GM03348 (cell line): ENCODE data around the gene ACAD9.

ENCODE experiments used
- DNase-seq: peaks from one replicate; pipeline ENCODE4 v3.0.0; 2012; ENCODE audit warnings: low spot score

ACAD9 gene

DNA sequence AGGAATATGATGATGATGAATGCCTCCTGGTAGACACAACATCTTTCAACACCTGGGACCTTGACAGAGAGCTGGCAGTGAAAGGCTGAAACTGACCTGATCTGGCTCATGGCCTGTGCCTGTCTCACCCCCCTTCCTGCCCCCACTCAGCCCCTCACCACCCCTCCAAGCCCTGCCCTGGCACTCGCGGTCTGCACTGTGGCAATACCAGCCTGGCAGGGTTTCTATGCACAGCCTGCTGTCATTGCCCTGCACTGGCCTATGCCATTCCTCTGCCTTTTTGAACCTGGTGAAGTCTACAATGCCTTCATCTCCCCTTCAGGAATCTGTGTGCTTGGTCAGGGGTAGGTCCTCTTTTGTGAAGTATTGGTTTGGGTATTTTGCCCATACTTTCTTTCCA lies 56.5 kb downstream of the ACAD9 start:
- DNase-seq: no peak

DNA sequence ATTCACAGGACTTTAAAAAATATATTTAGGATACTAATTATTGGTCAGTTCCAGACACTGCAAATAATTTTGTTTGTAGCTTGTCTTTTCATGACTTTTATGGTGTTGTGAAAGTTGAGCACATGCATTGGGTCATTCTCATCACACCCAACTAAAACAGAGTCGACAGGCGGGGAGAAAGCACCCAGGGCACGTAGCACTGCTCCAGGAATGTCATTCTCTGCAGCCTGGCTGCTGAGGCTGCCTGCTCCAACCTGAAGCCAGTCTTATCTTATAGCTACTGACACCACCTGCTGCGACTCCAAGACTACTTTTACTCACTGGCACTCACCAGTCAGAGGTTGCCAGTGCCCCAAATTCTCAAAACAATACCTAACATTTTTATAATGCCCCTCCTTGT lies 56.9 kb downstream of the ACAD9 start:
- DNase-seq: no peak

DNA sequence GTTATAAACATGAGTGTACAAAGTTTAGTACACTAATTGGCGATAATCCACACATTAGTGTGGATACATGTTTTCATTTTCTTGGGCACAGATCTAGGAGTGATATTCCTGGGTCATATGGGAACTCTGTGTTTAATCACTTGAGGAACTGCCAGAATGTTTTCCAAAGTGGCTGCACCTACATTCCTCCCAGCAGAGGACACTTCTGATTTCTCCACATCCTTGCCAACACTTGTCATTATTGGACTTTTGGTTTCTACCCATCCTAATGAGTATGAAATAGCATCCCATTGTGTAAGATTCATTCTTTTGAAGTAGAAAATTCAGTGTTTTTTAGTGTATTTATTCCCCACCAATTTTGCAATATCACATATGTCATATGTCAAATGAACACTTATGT lies 60.8 kb downstream of the ACAD9 start:
- no peak for DNase-seq

DNA sequence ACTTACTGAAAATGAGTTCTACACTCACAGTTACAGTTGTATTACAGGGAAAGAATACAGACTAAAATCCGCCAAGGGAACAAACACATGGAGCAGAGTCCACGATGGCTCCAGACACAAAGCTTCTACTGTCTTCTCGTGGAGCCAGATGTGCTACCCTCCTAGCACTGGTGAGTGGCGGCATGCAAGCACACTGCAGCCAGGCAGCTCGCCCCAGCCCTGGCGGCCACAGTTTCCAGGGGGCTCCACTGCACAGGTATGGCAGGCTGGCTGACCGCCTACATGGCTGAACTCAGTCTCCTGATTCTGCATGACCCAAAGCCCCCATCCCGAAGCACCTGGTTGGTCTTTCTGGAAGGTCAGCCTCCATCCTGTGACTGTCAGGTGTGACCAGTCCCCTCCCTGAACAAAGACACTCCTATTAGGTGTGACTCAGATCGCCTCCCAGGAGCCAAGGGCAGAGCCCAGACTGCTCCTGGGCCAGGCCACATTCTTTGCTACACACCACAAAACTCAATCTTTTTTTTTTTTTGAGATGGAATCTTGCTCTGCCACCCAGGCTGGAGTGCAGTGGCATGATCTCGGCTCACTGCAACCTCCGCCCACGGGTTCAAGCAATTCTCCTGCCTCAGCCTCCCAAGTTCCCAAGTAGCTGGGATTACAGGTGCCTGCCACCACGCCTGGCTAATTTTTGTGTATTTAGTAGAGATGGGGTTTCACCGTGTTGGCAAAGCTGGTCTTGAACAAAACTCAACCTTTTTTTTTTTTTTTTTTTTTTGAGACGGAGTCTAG lies 62.9 kb downstream of the ACAD9 start:
- DNase-seq: no peak

DNA sequence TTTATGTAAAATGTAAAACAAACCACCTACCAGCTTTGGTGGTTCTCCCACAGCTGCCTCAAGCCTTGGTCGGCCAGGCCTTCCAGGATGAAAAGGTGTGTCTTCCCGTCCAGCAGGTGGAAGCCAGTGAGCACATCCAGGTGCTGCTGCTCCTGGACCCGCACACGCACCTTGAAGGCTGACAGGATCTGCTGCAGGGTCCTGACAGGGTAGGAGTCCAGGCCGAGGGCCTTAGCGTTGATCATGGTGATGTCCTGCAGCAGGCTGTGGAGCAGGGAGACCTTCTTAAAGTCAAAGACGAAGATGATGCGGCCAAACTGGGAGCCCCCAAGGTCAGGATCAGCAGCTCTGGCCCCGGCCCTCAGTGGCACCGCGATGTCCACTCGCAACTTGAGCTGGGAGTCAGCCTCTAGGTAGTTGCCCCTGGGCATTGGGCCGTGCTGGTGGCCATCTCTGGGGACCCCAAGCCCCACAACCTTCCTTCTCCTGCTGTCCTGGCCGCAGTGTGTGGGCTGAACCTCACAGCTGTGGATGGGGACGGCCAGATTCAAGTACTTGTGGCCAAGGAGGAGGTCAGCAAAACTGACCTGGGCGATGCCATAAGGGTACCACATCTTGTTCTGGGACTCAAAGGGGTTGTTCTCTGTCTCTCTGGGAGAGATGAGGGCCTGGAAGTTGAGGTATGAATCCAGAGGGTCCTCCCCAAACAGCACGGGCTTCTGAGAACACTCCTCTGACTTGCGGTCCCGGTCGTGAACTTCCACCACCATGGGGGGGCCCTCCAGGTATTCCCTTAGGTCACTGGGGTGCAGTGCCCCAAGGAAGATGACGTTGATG lies 65.8 kb downstream of the ACAD9 start:
- DNase-seq: no peak

DNA sequence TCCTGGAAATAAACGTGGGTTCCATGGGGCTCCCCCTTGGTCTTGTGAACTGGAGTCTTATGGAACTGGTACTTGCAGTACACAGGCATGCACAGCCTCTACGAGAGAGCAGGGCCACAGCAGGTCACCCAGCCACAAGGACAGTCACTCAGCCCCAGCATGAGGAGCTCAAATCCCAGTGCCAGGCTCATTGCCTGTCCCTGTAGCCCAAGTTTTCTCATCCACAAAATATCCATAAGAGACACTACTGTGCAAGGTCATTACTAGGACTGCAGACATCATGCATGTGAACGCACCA lies 66.4 kb downstream of the ACAD9 start:
- DNase-seq: no peak

DNA sequence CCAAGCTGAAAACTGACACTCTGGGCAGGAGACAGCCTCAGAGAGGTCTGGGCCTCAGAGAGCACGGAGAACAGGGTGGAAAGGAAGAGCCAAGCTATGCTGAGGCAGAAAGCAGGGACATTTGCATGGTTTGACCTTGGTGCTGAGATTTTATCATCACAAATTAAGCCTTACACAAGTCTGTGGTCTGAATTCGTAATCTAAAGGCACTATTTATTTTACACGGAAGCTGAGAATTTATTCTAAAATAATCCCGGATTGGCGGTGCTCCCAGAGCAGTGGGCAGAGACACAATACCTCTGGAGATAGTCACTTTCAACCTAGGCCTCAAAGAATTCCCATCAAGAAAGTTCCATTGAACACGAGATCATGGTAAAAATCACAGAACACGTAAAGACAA lies 67.0 kb downstream of the ACAD9 start:
- DNase-seq: peak; percentile 48

DNA sequence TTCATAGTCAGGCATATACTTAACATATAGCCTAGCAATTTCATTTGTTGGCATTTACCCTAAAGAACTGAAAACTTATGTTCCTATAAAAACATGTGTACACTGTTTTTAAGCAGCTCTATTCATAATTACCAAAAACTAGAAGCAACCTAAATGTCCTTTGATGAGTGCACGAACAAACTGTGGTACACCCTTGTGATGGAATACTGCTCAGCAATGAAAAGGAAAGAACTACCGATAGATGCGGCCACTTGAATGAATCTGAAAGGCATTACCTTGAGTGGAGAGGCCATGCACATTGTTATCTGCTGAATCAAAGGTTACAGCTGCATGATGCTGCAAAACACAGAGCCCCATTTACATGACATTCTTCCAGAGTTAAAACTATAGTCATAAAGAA lies 69.7 kb downstream of the ACAD9 start:
- DNase-seq: no peak

DNA sequence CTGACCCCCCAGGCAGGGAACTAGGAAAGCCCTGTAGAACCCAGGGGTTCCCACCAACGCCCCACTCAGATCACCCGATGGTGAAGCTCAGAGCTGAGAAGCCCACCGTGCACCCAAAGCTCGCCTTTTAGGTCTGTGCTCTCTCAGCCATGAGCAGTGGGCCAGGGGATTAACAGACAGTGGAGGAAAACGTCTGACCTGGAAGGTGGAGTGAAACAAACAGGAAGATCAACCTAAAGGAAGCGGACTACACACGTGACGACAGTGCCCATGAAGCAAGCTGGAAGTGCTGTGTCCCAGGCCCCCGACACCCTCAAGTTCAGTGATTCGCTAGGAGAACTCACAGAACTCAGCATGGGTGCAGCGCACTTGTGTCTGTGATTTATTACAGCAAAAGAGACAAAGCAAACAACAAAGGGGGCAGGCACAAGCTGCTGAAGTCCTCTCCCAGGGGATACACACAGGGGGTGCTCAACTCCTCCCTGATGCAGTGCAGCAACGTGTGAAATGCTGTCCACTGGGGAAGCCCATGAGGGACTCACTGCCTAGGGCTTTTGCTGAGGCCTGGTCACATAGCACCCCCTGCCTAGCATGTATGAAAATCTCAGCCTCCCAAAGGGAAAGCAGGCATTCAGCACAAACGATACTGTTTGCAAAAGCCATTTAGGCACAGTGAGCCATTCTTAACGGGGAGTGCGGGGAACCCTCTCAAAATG lies 71.0 kb downstream of the ACAD9 start:
- DNase-seq: peak; percentile 28

DNA sequence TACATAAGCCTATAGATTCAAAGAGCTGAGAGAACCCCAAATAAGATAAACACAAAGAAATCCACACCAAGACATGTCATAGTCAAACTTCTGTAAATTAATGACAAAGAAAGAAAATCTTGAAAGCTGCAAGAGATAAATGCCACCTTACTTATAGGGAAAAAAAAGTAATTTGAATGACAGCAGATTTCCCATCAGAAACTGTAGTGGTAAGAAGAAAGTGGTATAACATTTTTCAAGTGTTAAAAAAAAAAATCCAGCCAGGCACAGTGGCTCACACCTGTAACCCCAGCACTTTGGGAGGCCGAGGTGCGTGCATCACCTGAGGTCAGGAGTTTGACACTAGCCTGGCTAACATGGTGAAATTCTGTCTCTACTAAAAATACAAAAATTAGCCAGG lies 77.0 kb downstream of the ACAD9 start:
- DNase-seq: no peak
